Brain microvascular endothelial cell (primary cell): ENCODE measurements around the gene GALNT13.

Experiments
- DNase-seq: peaks from one replicate; pipeline ENCODE4 v3.0.0-alpha.2; 2020
- H3K27ac ChIP-seq: fragments of 250-450 bp; sonication (Bioruptor Pico); 2 replicates; pipeline ENCODE4 v1.5.1; 2020; ENCODE audit warnings: mild to moderate bottlenecking, moderate library complexity
- H3K27me3 ChIP-seq: fragments of 250-450 bp; sonication (Bioruptor Pico); replicated peaks from 2 replicates; pipeline ENCODE4 v1.5.1; 2020; ENCODE audit warnings: mild to moderate bottlenecking
- H3K36me3 ChIP-seq: fragments of 250-450 bp; sonication (Bioruptor Pico); replicated peaks from 2 replicates; pipeline ENCODE4 v1.5.1; 2020; ENCODE audit warnings: mild to moderate bottlenecking
- H3K4me3 ChIP-seq: 2 replicates; pipeline ENCODE4 v1.5.1; 2011; ENCODE audit warnings: low read depth, mild to moderate bottlenecking, control low read depth, low read length, moderate library complexity
- in situ Hi-C: cut with HindIII; loops from 2 replicates; pipeline ENCODE4 v1.10.0; 2017; ENCODE audit warnings: low sequenced_read_pairs, low pct_ligation_motif_present
- TF ChIP-seq, protein P1 (sequence below): IDR thresholded peaks from 2 replicates; pipeline ENCODE4 v1.5.1; 2011; ENCODE audit warnings: low read depth, mild to moderate bottlenecking, moderate library complexity, low read length, control low read depth, inconsistent platforms; ENCODE audit errors: missing control alignments

The GALNT13 gene

DNA sequence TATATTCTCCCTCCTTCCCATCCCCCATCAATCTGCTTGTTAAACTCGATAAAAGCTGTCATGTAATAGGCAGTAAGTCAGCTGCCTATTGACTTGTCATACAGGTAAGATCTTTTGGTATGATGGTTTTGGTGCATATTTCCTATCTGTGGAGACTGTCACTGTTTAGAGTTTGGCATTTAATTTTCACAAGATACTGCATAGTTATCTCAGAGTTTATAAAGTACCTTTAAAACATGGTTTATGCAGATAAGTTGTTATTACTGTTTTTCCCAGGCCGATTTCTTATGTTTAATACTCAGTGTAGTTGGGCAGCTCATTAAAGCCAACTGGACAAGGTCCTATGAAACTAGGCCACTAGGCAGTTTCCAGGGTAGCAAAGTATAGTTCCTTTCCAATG is 222.1 kb downstream of the GALNT13 start:
- Histone ChIP-seq H3K4me3 (no peak overlapping the region), H3K36me3 (no peaks in the 10 kb centered on the region), H3K27me3 (no peaks in the 10 kb centered on the region), H3K27ac (no peak overlapping the region)
- DNase-seq = no peak
- TF ChIP-seq, protein P1, sequence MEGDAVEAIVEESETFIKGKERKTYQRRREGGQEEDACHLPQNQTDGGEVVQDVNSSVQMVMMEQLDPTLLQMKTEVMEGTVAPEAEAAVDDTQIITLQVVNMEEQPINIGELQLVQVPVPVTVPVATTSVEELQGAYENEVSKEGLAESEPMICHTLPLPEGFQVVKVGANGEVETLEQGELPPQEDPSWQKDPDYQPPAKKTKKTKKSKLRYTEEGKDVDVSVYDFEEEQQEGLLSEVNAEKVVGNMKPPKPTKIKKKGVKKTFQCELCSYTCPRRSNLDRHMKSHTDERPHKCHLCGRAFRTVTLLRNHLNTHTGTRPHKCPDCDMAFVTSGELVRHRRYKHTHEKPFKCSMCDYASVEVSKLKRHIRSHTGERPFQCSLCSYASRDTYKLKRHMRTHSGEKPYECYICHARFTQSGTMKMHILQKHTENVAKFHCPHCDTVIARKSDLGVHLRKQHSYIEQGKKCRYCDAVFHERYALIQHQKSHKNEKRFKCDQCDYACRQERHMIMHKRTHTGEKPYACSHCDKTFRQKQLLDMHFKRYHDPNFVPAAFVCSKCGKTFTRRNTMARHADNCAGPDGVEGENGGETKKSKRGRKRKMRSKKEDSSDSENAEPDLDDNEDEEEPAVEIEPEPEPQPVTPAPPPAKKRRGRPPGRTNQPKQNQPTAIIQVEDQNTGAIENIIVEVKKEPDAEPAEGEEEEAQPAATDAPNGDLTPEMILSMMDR = no peak
- in situ Hi-C loops = no loop called here

DNA sequence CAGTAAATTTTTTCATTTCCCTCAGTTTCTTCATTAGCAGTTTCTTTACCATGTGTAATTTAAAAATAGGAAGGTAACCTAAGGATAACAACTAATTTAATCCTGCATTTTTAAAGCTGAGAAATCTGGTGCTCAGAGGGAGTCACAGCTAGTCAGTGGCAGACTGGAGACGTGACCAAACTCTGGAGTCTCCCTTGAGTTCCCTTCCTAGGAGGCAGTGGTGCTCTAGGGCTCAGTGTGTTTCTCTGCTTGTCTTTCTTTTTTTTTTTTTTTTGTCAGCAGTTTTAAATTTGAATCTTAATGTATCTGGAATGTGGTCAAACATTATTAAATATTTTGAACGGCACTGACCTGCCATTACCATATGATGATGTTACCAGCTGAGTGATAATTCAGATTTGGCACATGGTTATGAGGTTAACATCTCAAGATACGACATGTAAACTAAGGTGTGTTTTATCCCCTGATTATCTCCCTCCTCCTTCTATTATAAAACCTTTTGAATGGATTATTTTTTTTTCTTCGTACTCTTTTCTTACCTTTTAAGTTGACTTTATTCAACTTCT is 226.2 kb downstream of the GALNT13 start:
- DNase-seq = no peak
- in situ Hi-C loops = no loop called here
- no peak overlapping the region for H3K4me3 ChIP-seq
- no peak overlapping the region for H3K27ac ChIP-seq
- H3K27me3 ChIP-seq = no peaks in the 10 kb centered on the region
- TF ChIP-seq, protein P1 = no peak
- no peaks in the 10 kb centered on the region for H3K36me3 ChIP-seq

DNA sequence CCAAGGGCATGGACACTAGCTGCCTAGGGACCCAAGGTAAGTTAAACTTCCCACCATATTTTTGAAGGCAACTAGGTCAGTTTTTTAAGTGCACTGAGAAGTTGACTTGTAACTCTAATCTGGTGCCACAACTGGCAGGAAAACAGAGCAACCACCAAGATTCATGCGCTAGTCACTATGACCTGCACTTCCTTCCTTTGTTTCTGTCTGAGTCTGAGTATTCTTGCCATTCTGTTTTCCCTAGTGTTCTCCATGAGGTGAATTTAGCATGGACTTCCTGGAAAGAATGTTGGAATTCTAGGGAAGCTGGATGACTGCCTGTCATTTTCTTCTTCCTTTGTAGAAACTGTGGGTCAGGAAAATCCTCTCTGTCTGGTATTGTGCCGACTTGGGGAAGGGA is 249.0 kb downstream of the GALNT13 start:
- no peak for DNase-seq
- in situ Hi-C loops = no loop called here

DNA sequence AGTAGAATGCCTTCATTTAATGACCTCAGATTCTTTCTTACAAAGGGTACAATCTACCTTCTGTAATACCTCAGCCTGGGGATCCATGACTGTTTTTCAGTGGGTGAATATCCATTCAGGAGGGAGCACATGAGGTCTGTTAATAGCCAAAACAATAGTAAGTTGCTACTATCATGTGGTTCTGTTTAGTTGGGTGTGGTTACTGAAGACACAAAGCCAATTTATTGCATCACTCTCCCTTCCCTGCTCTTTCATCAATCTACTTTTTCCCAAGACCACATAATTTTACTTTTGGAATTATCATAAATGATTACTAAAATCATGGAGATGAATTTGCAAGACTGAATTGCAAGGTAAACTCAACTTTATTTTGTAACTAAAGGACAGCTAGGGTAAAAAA is 254.2 kb downstream of the GALNT13 start:
- in situ Hi-C loops = no loop called here
- H3K27ac ChIP-seq = no peak overlapping the region
- TF ChIP-seq, protein P1 = no peak
- H3K27me3 ChIP-seq = no peaks in the 10 kb centered on the region
- no peak for DNase-seq
- H3K36me3 ChIP-seq = no peaks in the 10 kb centered on the region
- no peak overlapping the region for H3K4me3 ChIP-seq

More for the DNA sequence above, 249.0 kb downstream of the GALNT13 start:
- TF ChIP-seq, protein P1 = no peak
- no peaks in the 10 kb centered on the region for H3K36me3 ChIP-seq
- no peak overlapping the region for H3K4me3 ChIP-seq
- H3K27me3 ChIP-seq = no peaks in the 10 kb centered on the region
- H3K27ac ChIP-seq = no peak overlapping the region

DNA sequence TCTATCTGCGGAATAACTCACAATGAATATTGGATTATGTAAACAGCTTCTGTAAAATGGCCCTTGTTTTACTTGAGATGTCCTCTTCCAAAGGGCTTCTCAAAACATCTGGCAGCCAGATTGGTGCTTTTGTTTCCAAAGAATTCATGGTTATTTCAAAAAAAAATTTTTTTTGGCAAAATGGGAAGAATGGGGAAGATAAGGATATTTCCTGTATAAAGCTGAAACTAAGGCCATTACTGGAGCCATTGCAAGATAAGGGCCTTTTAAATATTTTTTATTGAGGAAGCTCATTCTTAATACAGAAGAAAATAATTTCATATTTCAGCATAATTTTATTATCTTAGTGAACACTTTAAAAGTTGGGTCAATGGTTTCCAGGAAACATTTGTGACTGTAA is 259.1 kb downstream of the GALNT13 start:
- TF ChIP-seq, protein P1 = no peak
- H3K27ac ChIP-seq = no peak overlapping the region
- H3K27me3 ChIP-seq = no peaks in the 10 kb centered on the region
- H3K36me3 ChIP-seq = no peaks in the 10 kb centered on the region
- in situ Hi-C loops = no loop called here
- no peak for DNase-seq
- no peak overlapping the region for H3K4me3 ChIP-seq

DNA sequence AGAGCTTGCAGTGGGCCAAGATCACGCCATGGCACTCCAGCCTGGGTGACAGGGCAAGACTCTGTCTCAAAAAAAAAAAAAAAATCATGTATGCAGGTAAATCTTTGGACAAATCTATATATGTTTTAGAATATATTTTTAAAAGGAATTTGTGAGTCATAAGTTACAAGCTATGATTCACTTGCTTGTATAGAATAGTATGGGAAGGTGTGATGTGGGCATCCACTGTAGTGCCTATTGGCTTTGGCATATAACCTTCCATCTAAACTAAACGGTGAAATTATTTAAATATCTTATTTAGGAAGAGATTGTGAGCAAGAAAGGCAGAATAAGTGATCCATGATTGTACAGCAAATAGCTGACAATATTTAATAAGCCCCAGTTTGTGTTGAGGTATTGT is 261.1 kb downstream of the GALNT13 start:
- TF ChIP-seq, protein P1 = no peak
- in situ Hi-C loops = no loop called here
- Histone ChIP-seq H3K36me3 (no peaks in the 10 kb centered on the region), H3K4me3 (no peak overlapping the region), H3K27ac (no peak overlapping the region), H3K27me3 (no peaks in the 10 kb centered on the region)
- no peak for DNase-seq
